Stimulated activated CD8-positive, alpha-beta memory T cell treated with anti-CD3 and anti-CD28 coated beads, Interleukin-4, amount 100 ng/mL, for 48 hours (primary cell): ENCODE data around the gene SLC8A1.

Experiments
- DNase-seq: peaks from one replicate; pipeline ENCODE4 v3.0.0-alpha.2; 2020

The SLC8A1 gene

DNA sequence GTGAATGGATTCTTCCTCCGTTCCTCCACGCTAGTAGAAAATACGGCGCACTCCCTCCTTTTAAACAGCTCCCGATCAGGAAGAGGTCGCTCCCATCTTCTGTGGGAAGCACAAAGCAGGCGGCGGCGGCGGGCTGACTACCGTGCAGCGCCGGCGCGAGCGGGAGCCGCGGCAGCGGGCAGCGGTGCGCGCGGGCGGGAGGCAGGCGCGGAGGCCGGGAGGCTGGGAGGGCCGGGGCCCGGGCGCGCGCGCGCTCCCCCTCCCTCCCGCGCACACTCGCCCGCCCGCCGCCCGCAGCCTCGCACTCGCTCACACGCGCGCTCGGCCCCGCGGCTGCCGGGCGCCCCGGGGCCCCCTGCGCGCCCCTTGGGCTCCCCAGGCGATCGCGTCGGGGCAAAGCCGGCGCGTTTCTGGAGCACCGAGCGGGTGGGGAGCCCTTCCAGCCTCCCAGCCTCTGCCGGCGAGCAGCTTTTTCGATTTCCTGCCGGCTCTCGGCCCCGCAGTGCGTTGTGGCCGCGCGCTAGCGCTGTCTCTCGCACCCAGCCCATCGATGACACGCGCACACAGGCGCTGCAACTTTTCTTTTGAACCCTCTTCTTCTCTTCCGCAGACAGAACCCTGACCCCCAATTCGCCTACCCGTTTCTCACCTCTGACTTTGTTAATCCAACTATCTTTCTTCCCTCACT is at the start of gene SLC8A1:
Gene SLC8A1, minus strand, starts transcription at position 173 of the 688 bp plus-strand sequence.
- DNase-seq = no peak

DNA sequence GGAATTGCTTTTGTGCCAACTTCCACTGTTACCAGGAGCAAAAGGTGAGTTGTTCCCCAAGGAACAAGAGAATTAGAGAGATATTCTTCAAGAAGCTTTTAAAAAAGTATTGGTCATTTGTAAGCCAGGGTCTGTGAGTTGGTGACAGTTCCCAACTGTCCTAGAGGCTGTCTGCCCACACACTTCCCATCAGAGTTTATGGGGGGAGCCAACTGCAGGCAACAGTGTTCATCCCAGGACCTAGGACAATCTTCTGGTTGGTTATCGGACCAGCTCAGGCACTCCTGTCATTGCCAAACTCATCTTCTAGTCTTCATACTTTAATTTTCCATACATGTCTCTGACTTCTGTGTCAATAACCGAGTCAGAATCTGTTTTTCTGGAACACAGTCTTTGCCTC is 47.5 kb upstream of the SLC8A1 start:
- DNase-seq = no peak

DNA sequence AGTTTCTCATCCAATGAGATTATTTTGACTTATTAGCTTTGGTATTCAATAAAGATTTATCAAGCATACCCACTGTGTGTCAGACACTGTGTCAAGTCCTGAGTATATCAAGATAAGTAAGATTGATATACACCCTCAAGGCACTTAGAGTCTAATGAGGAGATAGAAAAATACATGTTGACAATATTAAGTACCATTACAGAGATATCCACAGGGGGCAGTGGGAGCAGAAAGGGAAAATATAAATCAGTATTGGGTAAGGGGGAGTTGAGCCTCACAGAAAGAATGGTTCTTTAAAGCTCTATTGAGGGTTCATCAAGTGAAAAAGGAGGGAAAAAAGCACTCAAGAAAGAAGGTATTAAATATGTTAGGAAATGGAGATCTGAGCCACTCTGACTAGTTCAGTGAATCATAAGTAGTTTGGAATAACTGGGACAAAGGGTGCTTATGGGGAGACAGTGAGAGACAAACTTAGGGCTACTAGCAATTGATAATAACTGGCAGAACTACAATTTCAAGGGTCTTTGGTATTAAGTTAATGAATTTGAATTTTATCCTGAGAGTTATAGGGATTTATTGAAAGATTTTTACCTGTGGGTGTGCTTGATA is 45.5 kb upstream of the SLC8A1 start:
- DNase-seq = no peak

DNA sequence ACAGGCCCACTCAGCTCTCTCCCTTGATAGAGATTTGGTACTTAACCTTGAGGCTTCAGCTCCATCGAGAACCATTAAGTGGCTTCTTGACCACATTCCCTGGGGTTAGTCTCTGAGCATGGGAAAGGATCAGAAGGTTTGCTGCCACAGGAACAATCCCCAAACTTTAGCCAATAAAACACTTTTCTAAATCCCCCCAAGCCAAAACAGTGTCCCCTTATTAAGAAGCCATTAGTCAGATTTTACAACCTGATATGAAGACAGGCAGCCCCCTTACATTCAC is 37.7 kb upstream of the SLC8A1 start:
- no peak for DNase-seq

DNA sequence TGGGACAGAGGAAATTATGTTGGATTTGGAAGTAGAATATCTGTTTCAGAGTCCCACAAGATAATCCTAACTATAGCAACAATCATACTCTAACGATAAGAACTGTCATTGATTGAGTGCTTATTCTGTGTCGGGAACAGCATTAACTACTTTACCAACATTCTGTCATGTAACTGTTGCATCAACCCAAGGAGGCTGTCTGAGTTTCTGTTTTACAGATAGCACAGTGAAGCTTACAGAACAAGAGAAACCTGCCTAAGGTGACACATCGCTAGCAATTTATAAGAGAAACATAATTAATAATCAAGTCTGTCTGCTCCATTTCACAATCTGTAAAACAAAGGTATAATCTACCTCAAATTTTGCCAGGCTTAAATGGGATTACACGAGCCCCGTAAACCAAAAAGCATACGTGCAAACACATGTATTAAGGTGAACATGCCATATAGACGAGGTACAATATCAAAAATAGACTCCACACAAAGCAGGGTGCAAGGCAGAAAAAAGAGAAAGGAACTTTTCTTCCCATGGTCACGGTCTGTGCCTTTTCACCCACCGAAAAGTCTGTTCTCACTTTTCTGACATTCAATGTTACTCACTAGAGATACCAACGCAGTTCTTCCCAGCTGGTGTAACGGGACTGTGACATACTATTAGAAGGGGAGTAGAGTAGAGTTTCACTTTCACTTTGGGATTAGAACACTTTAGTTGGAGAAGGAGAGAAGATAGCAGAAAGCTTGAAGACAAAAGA is 37.2 kb upstream of the SLC8A1 start:
- DNase-seq = no peak

DNA sequence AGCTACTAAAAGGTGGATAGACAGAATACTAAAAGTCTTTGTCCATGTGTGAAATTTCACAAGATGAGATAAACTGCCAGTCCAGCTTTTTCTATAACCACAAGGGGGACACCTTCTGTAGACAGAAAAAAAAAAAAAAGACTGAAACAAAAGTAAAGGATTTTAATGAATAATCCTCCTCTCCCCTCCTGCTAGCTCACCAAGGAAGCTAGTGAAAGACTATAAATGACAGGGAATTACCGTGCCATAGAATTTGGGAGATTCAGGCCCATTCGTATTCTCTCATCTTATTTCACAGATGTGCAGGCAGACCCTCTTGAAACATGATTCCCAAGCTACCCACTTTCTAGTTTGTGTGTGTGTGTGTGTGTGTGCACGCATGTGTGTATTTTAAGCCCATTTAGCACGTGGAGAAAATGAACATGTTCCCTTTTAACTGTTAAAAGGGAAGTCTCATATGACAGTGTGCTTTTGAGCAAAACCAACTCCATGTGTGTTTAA is 36.3 kb upstream of the SLC8A1 start:
- DNase-seq = no peak

DNA sequence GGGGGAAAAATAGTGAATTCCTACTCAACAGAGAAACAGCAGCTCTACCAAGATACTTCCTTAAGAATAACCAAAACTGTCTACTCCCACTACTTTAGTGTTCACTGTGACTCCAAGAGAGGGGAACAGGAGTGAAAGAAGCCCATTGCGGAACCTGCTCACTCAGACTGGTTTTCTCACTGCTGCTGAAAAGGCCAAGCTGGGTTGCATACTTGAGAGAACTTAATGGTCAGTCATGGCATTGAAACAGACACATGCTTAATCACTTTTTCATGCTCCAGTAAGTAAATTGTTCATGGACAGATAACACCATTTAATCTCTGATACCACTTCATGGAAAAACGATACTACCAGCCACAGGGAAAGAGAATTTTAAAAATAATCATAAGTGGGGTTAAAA is 35.7 kb upstream of the SLC8A1 start:
- DNase-seq = no peak

DNA sequence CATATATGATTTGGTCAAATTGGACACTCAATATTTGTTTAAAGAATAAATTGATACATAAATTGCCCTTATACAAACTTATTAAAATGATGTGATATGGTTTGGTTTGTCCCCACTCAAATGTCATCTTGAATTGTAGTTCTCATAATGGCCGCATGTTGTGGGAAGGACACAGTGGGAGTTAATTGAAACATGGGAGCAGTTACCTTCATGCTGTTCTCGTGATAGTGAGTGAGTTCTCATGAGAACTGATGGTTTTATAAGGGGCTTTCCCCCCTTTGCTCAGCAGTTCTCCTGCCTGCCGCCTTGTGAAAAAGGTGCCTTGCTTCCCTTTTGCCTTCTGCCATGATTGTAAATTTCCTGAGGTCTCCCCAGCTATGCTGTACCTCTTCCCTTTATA is 34.0 kb upstream of the SLC8A1 start:
- no peak for DNase-seq

DNA sequence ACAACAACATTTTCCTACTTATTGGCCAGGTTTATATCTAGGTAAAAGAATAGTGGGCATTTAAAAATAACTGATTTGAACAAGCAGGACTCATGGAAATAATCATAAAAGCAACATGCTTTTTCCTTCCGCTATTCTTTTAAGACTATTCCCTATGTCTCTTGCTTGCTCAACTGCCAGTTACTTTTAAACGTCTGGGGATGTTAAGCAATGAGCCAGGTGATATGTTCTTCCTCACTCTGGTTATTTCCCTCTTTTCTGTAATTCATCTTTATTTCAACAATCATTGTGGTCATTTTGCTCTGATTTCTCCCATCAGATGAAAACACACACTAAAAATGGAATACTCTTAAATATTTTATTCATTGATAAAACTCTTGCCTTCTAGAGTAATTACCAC is 33.4 kb upstream of the SLC8A1 start:
- DNase-seq = no peak

DNA sequence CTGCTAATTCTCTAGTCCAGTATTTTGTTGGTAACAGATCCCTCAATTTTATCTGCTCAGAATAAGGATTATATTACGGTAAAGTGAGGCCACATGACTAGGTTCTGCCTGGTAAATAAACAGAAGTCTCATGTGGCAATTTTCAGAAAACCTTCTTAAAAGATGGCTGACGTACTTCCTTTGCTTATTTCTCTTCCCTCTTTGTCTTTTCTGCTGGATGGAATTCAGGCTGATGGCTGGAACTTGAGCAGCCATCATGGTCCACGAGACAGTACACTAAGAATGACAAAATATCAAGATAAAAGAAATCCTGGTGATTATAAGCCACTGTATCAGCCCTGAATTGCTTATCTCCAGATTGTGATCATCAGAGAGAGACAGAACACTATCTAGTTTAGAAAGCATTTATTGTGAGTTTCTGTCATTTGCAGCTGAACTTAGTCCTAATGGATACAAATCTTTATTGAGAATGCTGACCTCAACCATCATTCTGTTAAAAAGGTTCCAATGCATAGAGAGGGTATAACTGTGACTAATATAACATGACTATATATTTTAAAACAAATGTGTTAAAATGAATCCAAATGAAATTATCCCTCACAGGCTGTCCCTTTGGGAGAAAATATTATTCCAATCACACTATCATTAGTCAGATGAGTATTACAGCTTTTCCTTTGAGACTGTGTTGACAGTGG is 31.8 kb upstream of the SLC8A1 start:
- DNase-seq = no peak

DNA sequence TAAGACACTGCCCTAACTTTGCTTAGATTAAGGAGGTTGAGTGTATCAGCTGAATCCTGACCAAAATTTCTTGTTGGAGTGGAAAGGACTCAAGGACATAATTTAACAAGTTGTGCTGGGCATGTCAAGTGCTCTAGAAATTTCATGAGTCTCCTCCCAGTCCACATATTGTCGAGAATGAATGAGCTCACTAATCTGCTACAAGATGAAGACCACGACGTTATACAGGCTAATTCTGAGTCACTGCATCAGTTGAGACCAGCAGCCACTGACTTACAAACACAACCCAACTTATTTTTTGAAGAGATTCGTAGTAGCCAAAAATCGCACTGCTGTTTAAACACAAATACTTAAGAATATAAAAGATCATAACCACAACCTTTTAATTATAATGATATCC is 28.7 kb upstream of the SLC8A1 start:
- DNase-seq = no peak

DNA sequence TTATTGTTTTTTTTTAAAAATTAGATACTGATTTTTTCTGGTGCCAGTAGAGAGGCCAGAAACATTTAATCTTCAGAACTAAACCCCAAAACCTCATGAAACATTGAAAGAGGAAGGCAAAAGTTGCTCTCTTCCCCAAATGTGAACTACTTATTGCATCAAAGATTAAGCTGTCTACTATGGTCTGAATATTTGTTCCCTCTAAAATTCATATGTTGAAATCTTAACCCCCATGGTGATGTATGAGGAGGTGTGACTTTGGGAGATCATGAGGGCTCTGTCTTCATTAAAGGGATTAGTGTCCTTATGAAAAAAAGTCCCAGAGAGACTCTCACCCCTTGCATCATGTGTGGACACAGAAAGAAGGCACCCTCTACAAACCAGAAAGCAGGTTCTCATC is 28.2 kb upstream of the SLC8A1 start:
- no peak for DNase-seq

DNA sequence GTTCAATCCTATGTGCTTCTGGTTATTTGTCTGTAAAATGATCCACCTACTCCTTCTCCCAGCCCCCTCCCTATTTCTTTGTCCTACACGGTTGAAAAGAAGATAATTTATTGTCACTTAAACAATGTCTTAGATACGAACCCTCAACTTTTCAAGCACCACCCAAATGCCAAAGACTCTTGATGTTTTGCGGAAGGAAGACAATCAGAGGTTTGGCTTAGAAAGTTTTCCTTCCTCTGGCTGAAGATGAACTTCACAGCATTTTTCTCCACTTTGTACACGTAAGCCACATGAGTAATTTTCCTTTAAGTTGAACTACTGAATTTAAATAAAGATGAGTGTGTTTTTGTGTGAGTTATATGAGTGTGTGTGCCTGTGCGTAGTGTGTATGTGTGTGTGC is 25.5 kb upstream of the SLC8A1 start:
- no peak for DNase-seq

DNA sequence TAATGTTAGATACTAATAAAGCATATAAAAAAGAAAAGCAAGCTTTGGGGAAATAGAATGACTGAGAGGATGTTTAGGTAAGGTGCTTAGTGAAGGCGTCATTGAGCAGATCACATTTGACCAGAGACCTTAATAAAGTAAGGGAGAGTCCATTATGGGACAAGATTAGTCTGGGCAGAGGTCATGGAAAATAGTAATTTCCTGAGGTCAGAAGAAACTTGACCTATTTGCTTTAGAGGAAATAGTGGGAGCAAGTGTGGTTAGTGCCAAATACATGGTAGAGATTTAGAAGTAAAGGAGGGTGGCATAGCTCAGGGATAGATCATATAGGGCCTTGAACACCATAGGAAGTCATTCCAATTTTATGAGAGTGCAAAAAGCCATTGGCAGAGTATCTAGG is 24.5 kb upstream of the SLC8A1 start:
- DNase-seq = no peak

DNA sequence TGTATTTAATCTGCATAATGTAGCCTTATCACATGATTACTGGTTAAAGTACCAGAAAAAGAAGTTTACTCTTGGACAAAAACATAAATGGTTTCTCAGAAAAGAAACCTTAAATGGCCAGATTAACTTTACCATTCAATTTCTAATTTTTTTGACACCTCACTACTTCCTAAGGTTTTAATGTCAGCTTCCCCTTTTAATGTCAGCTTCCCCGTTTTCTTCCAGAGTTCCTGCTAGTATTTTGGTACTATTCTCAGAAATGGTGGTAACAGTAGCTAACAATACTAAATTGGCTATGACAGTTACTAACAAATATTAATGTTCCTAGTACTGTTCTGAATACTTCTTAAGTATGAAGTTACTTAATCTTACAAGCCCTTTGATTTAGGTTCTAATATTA is 22.4 kb upstream of the SLC8A1 start:
- DNase-seq = no peak

DNA sequence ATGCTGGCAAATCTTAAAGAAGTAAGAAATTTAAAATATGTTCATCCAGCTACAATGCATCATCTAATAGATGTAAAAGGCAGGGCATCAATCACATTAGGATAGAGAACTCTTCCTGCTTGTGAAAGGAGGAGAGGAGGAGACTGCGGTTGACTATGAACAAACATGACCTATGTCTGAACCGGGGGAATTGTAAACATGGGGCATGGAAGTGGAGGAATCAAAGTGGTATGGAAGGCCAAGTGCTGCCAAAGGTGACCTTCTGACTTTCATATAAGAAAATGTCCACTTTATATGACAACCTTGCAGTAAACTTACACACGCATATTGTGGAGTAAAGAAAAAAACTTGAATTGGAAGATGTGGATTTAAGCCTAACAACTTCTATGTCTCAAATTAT is 20.0 kb upstream of the SLC8A1 start:
- no peak for DNase-seq

DNA sequence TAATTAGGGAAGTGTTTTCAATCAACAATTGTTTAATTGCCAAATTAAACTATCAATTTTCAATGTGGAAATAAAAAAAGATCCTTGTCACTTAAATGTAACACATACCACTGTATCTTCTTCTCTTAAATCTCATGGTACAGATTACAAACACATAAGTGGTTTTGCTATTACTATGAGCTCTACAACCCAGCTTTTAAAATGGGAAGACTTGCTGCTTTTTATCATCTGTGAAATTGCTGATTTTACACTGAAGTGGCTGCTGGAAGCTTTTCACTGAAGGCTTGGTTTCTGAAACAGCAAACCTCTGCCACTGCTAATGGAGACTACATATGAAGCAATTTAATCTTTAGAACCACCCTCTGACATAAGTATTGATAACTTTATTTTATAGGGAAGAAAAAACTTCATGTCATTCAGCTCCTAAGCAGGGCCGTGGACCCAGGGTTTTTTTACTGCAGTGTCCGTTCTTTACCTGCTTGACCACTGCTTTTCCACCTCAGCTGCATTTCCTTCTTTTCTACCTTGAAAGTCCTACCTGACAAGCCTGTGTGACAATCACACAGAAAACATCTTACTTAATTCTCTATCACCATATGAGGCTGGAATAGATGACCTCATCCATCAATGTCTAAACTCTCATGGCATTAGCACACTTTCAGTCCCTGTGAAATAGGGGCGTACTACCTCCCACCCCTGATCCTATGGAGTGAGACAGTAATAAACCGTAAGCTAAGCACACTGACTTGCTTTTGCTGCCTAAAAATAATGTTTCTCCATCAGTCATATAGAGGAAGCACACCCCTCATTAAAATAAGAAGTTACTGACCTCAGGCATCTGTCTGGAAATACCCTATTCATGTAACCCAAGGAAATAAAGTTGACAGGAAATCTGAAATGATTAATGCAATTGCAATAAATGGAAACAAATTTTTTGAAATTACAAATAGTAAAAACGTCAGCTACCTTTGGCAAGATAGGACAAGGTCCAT is 19.2 kb upstream of the SLC8A1 start:
- DNase-seq = no peak

DNA sequence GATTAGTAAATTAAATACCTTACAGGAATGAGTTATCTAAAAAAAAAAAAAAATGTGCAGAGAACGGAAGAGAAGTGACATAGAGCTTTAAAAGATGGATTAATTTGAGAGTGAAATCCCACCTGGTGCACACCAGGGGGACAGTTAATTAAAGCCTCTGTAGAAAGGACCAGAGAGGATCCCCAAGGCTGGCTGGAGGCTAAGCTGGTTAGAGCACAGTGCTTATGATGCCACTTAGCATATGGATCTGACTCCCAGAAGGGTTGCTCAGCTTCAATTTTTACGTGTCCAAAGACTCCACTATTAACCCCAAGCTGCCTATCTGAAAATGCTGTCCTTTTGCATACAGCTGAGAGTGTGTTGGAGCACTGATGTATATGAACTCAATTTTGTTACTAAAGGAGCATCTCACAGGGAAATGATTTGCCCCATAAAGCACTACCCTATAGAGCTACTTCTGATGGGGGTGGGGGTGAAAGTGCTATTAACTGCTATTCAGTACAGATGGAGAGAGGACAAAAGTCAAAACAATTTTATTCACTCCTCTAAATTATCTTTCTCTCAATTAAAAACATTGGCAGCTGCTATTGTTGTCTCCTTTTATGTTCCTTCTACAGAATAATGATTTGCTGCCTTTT is 15.2 kb upstream of the SLC8A1 start:
- no peak for DNase-seq

DNA sequence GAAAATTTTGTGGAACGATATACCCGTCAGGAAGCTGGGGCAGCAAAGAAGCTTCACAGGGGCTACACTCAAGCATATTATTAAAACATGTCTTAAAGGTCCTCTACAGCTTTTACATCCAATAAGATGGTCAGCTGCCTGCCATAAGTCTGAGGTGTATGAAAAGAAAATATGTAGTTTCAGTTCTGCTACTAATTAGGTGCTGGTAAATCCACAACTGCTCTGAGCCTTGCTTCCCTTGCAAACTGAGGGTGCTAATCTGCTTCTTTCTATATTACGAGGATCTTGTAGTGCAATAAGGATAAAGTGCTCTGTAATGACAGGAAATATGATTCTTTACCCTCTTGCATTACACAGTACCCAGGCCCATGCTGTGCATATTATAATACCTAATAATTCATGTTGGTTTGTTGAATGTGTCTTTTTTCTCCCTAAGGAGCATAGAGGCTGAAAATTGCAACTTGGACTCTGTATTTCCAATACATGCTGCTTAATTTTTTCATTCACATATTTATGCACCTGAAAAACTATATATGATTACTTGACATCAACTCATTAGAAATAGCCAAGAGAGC is 14.5 kb upstream of the SLC8A1 start:
- no peak for DNase-seq

DNA sequence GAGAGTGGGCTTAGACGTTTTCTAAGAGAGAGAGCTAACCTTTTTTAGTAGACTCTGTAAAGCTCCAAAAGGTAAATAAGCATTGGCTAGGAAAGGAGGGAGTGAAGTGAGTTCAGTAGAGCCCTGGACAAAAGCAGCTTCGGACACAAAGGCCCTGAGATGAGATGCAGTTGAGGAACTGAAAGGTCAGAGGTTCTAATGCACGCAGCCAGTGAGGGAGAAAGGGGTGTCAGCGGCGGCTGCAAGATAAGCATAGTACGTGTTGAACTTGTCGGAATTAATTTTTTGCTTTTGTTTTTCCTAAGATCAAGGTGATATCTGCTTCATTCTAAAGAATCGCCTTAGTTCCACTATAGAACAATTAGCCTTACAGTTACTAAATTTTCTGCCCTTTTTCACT is 11.2 kb upstream of the SLC8A1 start:
- DNase-seq = no peak

DNA sequence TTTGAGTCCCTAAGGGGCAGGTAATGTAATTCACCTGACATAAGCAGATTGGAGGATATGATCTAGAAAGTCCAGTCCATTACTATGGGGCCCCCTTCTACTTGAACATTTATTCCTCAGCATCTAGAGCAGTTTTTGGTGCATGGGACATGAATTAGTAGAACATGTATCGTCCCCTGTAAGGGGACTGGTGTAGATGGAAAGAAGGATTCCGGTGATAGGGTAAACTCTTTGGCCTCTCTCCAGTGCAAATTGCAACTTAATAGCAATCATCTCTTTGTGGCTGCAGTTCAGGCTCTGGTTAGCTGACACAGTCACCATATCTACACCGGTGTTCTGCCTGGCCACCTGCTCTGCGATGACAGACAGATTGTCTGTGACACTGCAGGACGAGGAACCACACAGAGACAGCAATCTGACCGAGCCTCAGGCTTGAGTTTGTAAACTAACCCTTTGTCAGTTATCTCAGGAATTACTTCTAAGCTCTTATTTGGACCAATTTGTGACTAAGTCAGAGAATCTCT is 6.4 kb upstream of the SLC8A1 start:
- no peak for DNase-seq
